HFFc6 (cell line): ENCODE data around the gene PYGB. TPM values are rescaled to one million over a fixed set of nuclear protein-coding genes. Genes with fewer than 3 reads are reported as not detected.

ENCODE experiments used
- DNase-seq: peaks from one replicate; pipeline ENCODE4 v3.0.0-alpha.2; 2018
- H3K27ac Mint-ChIP-seq: 2 replicates; pipeline ENCODE4 v1.8.0; 2020; ENCODE audit warnings: mild to moderate bottlenecking, mixed read lengths
- H3K27me3 Mint-ChIP-seq: 2 replicates; pipeline ENCODE4 v1.8.0; 2021; ENCODE audit warnings: mild to moderate bottlenecking, moderate library complexity, mixed read lengths; ENCODE audit not compliant: insufficient read depth
- H3K36me3 Mint-ChIP-seq: 2 replicates; pipeline ENCODE4 v1.8.0; 2021; ENCODE audit warnings: low read depth, mixed read lengths
- H3K4me1 Mint-ChIP-seq: 2 replicates; pipeline ENCODE4 v1.8.0; 2020; ENCODE audit warnings: low read depth, mixed read lengths
- H3K4me3 Mint-ChIP-seq: 2 replicates; pipeline ENCODE4 v1.8.0; 2020; ENCODE audit warnings: mild to moderate bottlenecking, moderate library complexity, mixed read lengths
- H3K9me3 Mint-ChIP-seq: 2 replicates; pipeline ENCODE4 v1.8.0; 2020; ENCODE audit warnings: mild to moderate bottlenecking, mixed read lengths
- CTCF ChIP-seq: fragments of 200-600 bp; sonication (generic); IDR thresholded peaks from 2 replicates; pipeline ENCODE4 v1.5.0; 2021; ENCODE audit warnings: antibody characterized with exemption, mild to moderate bottlenecking
- total RNA-seq, 6 experiments: library from RNA; stranded (reverse); fragmentation: NEBNext Ultra II Directional; extraction: Animal tissue kit (Norgen Biotek cat#: 25700); gene quantifications; 2 replicates in 1 of 6; 3 replicates in 5 of 6; pipeline ENCODE4 v1.2.3, GENCODE V29; 2021

Gene PYGB
- total RNA-seq, 6 experiments from 2014 or later, result 65.4 to 75.6 (median 70.2) TPM

GRCh38 chr20:25321262-25321831 is 73.5 kb downstream of the PYGB start:
- no peaks in the 10 kb centered on the region for H3K9me3 Mint-ChIP-seq
- no peak overlapping the region; the same call in 1 of the 2 replicates for H3K27ac Mint-ChIP-seq

GRCh38 chr20:25321991-25322390 is 74.1 kb downstream of the PYGB start:
- H3K4me1 Mint-ChIP-seq, result peaks cover 13% of the 10 kb centered on the region
- TF ChIP-seq CTCF, result no peak
- no peaks in the 10 kb centered on the region for H3K9me3 Mint-ChIP-seq
- no peak overlapping the region; the same call in 1 of the 2 replicates for H3K27ac Mint-ChIP-seq
- peaks cover 2% of the 10 kb centered on the region; the same call in 1 of the 2 replicates for H3K27me3 Mint-ChIP-seq
- H3K4me3 Mint-ChIP-seq, result no peak overlapping the region
- no peak for DNase-seq
- peaks cover 20% of the 10 kb centered on the region for H3K36me3 Mint-ChIP-seq

More at GRCh38 chr20:25321262-25321831, 73.5 kb downstream of the PYGB start:
- Mint-ChIP-seq H3K4me1 (peaks cover 13% of the 10 kb centered on the region), H3K4me3 (no peak overlapping the region), H3K36me3 (peaks cover 24% of the 10 kb centered on the region), H3K27me3 (peaks cover 3% of the 10 kb centered on the region; the same call in 1 of the 2 replicates)
- no peak for TF ChIP-seq CTCF
- no peak for DNase-seq

GRCh38 chr20:25323496-25324246 is 75.8 kb downstream of the PYGB start:
- Mint-ChIP-seq H3K9me3 (no peaks in the 10 kb centered on the region), H3K36me3 (peaks cover 20% of the 10 kb centered on the region), H3K4me1 (peaks cover 28% of the 10 kb centered on the region), H3K27me3 (no peaks in the 10 kb centered on the region), H3K4me3 (no peak overlapping the region), H3K27ac (no peak overlapping the region)
- DNase-seq, result no peak
- TF ChIP-seq CTCF, result no peak

- no peak for TF ChIP-seq CTCF
- no peaks in the 10 kb centered on the region for H3K27me3 Mint-ChIP-seq
- H3K4me1 Mint-ChIP-seq, result peaks cover 34% of the 10 kb centered on the region
- DNase-seq, result no peak
- H3K36me3 Mint-ChIP-seq, result peaks cover 20% of the 10 kb centered on the region
- H3K4me3 Mint-ChIP-seq, result no peak overlapping the region
- no peak overlapping the region for H3K27ac Mint-ChIP-seq
- H3K9me3 Mint-ChIP-seq, result no peaks in the 10 kb centered on the region
Observed at GRCh38 chr20:25324412-25324811, 76.5 kb downstream of the PYGB start.

GRCh38 chr20:25325073-25325472 is 77.2 kb downstream of the PYGB start:
- no peaks in the 10 kb centered on the region for H3K27me3 Mint-ChIP-seq
- no peak for DNase-seq
- no peak overlapping the region for H3K4me3 Mint-ChIP-seq
- H3K27ac Mint-ChIP-seq, result no peak overlapping the region; the same call in 1 of the 2 replicates
- peaks cover 14% of the 10 kb centered on the region for H3K36me3 Mint-ChIP-seq
- no peaks in the 10 kb centered on the region for H3K9me3 Mint-ChIP-seq
- TF ChIP-seq CTCF, result no peak
- peaks cover 40% of the 10 kb centered on the region for H3K4me1 Mint-ChIP-seq
